NCI-H1417 treated with DMSO at 0.1 percent for 48 hours (cell line): ENCODE data around the gene KCNC3.

ENCODE experiments used
- DNase-seq: peaks from one replicate; lab custom pipeline; 2025; lab: John Stamatoyannopoulos, UW

The KCNC3 gene

DNA sequence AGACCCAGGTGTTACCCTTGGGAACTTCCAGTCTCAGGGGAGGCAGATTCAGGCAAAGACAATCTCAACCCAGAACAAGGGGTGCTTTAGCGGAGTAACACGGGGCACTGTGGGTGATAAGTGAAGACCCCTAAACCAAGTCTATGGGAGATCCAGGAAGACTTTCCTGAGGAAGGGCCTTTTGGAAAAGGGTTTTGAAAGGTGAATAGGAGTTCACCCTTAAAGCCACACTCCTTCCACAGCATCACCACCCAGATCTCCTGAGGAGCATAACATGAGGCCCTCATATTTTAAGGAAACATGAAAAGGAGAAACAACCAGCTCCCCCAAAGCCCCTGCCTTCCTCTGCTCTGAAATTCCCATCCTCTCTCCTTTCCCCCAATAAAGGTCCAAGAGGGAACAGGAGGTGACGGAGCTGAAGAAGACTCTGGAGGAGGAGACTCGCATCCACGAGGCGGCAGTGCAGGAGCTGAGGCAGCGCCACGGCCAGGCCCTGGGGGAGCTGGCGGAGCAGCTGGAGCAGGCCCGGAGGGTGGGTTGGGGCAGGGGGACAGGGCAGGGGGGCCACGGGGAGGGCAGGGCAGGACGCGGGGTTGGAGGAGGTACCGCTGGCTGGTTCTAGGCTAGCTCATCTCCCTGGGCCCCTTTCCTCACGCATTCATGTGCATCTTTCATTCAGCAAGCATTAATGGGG, 52.7 kb downstream of the KCNC3 start:
- no peak for DNase-seq

DNA sequence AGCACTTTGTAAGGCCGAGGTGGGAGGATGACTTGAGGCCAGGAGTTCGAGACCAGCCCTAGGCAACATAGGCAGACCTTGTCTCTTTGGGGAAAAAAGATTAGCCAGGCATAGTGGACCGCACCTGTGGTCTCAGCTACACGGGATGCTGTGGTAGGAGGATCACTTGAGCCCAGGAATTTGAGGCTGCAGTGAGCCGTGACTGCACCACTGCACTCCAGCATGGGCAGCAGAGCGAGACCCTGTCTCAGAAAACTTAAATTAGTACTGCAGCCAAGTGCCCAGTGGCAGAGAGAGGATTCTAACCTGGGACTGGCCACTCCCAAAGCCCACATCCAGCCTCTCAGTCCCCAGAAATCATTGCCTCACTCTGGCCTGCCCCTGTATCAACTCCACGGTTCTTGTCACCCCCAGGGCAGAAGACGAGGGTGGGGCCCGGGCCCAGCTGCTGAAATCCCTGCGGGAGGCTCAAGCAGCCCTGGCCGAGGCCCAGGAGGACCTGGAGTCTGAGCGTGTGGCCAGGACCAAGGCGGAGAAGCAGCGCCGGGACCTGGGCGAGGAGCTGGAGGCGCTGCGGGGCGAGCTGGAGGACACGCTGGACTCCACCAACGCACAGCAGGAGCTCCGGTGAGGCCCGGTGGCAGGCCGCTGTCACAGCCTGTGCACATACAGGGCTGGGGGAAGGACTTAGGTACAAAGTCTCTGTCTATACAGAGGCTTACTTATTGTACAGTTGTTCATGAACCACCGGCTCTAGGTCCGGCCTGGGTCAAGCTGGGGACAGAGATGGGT, 53.4 kb downstream of the KCNC3 start:
- DNase-seq: no peak

DNA sequence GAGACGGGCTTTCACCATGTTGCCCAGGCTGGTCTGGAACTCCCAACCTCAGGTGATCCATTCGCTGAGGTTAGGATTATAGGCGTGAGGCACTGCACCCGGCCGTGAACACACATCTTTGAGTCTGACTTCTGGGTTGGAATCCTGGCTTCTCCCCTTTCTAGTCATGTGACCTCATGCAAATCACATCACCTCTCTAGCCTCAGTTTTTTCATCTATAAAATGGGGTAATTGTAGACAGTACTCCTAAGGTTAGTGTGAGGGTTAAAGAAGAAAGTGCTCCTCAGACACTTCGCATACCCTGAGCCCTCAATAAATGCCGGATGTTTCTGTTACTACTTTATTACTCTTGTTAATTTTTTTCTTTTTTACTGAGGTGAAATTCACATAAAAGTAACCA, 55.4 kb downstream of the KCNC3 start:
- no peak for DNase-seq

DNA sequence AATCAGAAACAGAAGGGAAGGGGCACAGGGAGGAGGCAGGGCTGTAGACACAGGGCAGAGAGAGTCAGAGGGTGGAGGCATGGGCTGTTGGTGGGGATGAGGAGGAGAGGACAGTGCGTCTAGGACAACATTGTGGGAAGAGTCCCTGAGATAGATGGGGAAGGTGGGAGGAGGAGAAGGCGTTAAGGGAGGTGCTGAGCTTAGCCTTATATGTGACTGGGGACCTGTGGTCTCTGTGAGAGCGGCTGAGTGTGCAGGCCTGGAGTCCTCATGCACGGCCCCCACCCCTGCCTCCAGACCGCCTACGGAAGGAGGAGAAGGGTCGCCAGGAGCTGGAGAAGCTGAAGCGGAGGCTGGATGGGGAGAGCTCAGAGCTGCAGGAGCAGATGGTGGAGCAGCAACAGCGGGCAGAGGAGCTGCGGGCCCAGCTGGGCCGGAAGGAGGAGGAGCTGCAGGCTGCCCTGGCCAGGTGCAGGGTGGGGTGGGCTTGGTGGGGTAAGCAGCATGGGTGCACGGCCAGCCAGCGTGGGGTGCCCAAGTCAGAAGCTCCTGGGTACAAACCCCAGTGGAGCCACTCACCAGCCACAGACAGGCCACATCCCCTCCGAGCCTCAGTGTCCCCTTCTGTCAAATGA, 56.8 kb downstream of the KCNC3 start:
- no peak for DNase-seq

DNA sequence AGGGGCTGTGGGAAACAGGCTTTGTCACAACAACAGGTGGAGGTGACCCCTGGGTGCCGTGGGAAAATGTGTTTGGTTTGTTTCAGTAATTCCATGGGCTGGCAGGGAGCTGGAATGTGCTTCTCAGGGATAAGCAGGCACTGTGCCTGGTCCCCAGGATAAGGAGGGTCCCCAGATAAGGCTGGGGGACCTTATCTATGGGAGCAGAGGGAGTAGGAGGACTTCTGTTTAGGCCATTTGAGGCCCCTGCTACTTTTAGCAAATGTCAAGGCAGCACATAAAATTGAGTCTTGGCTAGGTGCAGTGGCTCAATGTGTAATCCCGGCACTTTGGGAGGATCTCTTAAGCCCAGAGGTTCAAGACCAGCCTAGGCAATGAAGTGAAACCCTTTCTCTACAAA, 59.5 kb downstream of the KCNC3 start:
- no peak for DNase-seq

DNA sequence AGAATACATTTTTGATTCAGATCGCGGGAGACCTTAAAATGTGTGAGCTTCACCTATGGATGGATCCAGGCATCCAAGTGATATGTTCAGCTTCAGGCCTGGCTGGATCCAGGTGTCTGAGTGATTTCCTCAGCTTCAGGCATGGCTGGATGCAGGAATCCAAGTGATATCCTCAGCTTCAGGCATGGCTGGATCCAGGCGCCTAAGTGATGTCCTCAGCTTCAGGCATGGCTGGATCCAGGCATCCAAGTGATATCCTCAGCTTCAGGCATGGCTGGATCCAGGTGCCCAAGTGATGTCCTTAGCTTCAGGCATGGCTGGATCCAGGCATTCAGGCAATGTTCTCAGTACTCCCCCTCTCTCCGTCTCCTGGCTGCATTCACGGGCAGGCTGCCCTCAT, 60.7 kb downstream of the KCNC3 start:
- DNase-seq: no peak

DNA sequence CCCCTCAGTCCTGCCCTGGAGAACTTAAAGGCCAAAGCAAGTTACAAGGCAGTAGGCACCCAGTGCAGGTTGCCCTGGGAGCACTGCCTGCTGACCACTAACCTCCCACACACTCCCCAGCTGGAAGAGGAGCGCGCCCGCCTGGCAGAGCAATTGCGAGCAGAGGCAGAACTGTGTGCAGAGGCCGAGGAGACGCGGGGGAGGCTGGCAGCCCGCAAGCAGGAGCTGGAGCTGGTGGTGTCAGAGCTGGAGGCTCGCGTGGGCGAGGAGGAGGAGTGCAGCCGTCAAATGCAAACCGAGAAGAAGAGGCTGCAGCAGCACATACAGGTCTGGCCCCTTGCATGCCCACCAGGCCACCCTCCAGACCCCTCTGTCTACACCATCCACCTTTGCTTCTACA, 61.1 kb downstream of the KCNC3 start:
- no peak for DNase-seq

DNA sequence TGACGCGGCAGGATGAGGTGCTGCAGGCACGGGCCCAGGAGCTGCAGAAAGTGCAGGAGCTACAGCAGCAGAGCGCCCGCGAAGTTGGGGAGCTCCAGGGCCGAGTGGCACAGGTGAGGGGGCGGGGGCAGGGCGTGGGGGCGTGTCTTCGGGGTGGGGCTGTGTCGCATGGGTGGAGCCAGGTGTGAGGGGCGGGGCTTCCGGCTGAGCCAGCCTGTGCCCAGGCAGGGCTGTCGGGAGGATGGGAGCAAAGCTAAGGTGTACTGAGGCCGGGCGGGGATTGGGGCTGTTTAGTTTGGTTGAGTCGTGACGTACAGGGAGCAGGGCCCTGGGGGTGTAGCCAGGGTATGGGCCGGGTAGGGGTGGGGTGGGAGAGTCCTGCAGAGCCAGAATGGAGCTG, 62.3 kb downstream of the KCNC3 start:
- no peak for DNase-seq

DNA sequence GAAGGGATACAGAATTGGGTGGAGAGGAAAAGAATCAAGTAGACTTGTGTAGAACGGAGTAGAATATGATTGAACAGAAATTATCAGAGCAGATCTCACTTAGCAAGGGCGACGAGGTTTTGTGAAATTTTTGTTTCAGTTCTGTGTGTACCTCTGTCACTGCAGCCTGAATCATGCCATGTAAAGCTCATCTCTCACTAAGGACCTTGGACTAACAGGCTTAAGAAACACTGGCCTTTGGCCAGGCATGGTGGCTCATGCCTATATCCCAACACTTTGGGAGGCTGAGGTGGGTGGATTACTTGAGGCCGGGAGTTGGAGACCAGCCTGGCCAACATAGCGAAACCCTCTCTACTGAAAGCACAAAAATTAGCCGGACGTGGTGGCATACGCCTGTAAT, 63.1 kb downstream of the KCNC3 start:
- DNase-seq: no peak

DNA sequence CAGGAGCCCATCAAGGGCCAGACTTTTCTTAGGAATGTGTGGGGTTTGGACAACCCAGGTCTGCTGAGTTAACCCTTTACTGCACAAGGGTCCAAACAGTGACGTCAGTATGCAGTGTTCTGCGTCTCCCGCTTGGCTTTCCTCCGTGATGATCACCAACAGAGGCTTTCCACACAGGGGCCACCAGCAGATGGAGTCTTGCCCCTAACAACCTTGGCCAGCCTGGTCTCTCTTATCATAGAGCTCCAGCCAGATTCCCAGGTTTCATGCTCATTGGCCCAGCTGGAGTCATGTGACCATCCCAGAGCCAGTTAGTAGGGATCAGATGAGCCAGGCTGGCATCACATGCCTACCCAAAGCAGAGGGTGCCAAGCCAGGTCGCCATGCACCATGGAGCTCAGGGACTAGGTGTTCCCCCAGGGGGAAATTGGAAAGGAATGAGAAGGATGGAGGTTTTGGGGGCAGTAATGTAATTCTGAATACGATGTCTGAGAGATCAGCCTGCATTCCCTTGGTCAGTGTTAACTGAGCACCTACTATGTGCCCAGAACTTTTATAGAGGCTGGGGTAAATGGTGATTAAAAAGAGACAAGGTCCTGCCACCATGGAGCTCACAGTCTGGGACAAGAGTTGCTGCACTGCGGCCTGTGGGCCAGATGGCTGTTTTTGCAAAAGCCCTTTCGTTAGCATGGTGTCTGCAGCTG, 64.5 kb downstream of the KCNC3 start:
- no peak for DNase-seq

DNA sequence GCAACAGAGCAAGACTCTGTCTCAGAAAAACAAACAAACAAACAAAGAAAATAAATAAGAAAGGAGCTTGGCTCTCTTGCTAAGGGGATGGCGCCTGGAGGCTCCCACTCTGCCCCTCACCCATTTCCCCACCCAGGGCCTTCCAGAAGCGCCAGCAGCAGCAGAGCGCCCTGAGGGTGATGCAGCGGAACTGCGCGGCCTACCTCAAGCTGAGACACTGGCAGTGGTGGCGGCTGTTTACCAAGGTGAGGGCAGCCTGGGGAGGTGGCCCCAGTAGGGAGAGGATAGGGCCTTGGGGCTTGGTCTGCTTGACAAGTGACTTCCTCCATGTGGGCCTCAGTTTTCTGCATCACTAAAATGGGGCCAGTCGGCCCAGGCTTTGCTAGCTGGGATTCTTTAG, 66.0 kb downstream of the KCNC3 start:
- no peak for DNase-seq
